PC-3 (cell line): ENCODE data around the gene ARHGAP28. TPM values are rescaled to one million over a fixed set of nuclear protein-coding genes. Genes with fewer than 3 reads are reported as not detected.

Experiments
- ATAC-seq: fragments of 200-7000 bp; cut with Tn5 transposase; 2 replicates; pipeline ENCODE4 v1.9.1; 2020; ENCODE audit warnings: mild to moderate bottlenecking, moderate library complexity
- BruUV-seq: library from RNA; stranded (reverse); fragments of 400-500 nt; replicated peaks from 2 replicates; lab custom pipeline; 2021; lab: Mats Ljungman, UMichigan
- CTCF ChIA-PET: fragments of 300-600 bp; sonication (Branson Sonifier 250); formaldehyde crosslinking; loops from one replicate; lab custom pipeline; 2022; ENCODE audit warnings: antibody characterized with exemption; lab: Charles Lee
- POLR2A ChIA-PET: fragments of 300-600 bp; sonication (Branson Sonifier 250); formaldehyde crosslinking; loops from one replicate; lab custom pipeline; 2022; ENCODE audit warnings: antibody characterized with exemption; ENCODE audit not compliant: unreplicated experiment; lab: Charles Lee
- DNase-seq: peaks from one replicate; pipeline ENCODE4 v3.0.0-alpha.2; 2015
- H2AFZ ChIP-seq: fragments of 300-600 bp; sonication (generic); 2 replicates; pipeline ENCODE4 v1.6.0; 2016; ENCODE audit warnings: antibody characterized with exemption, low read length
- H3F3A ChIP-seq: fragments of 300-600 bp; sonication (generic); one replicate; pipeline ENCODE4 v1.6.0; 2017; ENCODE audit warnings: antibody characterized with exemption, low read length, control low read depth, mild to moderate bottlenecking; ENCODE audit not compliant: unreplicated experiment
- H3K27ac ChIP-seq: fragments of 300-600 bp; sonication (generic); 2 replicates; pipeline ENCODE4 v1.5.1; 2016; ENCODE audit warnings: mild to moderate bottlenecking, low read length
- H3K27me3 ChIP-seq: fragments of 300-600 bp; sonication (generic); 2 replicates; pipeline ENCODE4 v1.6.1; 2016; ENCODE audit warnings: low read length, mixed read lengths
- H3K36me3 ChIP-seq: fragments of 300-600 bp; sonication (generic); 2 replicates; pipeline ENCODE4 v1.6.1; 2016; ENCODE audit warnings: low read depth, mixed run types, low read length, mixed read lengths
- H3K4me1 ChIP-seq: fragments of 300-600 bp; sonication (generic); 2 replicates; pipeline ENCODE4 v1.5.1; 2016; ENCODE audit warnings: low read length; ENCODE audit not compliant: insufficient read depth
- H3K4me2 ChIP-seq: fragments of 300-600 bp; sonication (generic); 2 replicates; pipeline ENCODE4 v1.6.0; 2016; ENCODE audit warnings: low read length
- H3K4me3 ChIP-seq: fragments of 300-600 bp; sonication (generic); 2 replicates; pipeline ENCODE4 v1.5.1; 2016; ENCODE audit warnings: mild to moderate bottlenecking, low read length, mixed read lengths
- H3K79me2 ChIP-seq: fragments of 300-600 bp; sonication (generic); 2 replicates; pipeline ENCODE4 v1.6.1; 2017; ENCODE audit warnings: low read length, mixed read lengths
- H3K9ac ChIP-seq: fragments of 300-600 bp; sonication (generic); 2 replicates; pipeline ENCODE4 v1.6.0; 2016; ENCODE audit warnings: mild to moderate bottlenecking, low read length
- H3K9me2 ChIP-seq: fragments of 300-600 bp; sonication (generic); replicated peaks from 2 replicates; pipeline ENCODE4 v1.6.1; 2016; ENCODE audit warnings: mixed run types, low read length, mixed read lengths
- H3K9me3 ChIP-seq: fragments of 300-600 bp; sonication (generic); 2 replicates; pipeline ENCODE4 v1.6.1; 2016; ENCODE audit warnings: low read length, mixed read lengths
- H4K20me1 ChIP-seq: fragments of 300-600 bp; sonication (generic); 2 replicates; pipeline ENCODE4 v1.6.1; 2016; ENCODE audit warnings: low read length, mixed read lengths
- CTCF ChIP-seq: fragments of 300-600 bp; sonication (generic); conservative IDR thresholded peaks from 2 replicates; pipeline ENCODE4 v1.5.1; 2017; ENCODE audit warnings: antibody characterized with exemption, low read depth, mild to moderate bottlenecking, low read length
- EZH2 ChIP-seq: fragments of 300-600 bp; sonication (generic); IDR thresholded peaks from one replicate; pipeline ENCODE4 v1.6.1; 2017; ENCODE audit warnings: antibody characterized with exemption, mild to moderate bottlenecking, low read length; ENCODE audit not compliant: unreplicated experiment
- EZH2phosphoT487 ChIP-seq: fragments of 300-600 bp; sonication (generic); IDR thresholded peaks from 2 replicates; pipeline ENCODE4 v1.6.1; 2018; ENCODE audit warnings: mild to moderate bottlenecking, antibody characterized with exemption, low read length, borderline replicate concordance
- intact Hi-C: fragments of 100-400 bp; cut with micrococcal nuclease; formaldehyde crosslinking; loops from 2 replicates; pipeline ENCODE4 v1.9.0; 2023
- total RNA-seq: library from RNA; depleted of rRNA; stranded (reverse); fragments of >200 nt; gene quantifications from 2 replicates; pipeline ENCODE4 v1.2.3, GENCODE V29; 2014

Gene ARHGAP28
- total RNA-seq, 1 experiment from 2014 or later: 10.0 TPM

DNA sequence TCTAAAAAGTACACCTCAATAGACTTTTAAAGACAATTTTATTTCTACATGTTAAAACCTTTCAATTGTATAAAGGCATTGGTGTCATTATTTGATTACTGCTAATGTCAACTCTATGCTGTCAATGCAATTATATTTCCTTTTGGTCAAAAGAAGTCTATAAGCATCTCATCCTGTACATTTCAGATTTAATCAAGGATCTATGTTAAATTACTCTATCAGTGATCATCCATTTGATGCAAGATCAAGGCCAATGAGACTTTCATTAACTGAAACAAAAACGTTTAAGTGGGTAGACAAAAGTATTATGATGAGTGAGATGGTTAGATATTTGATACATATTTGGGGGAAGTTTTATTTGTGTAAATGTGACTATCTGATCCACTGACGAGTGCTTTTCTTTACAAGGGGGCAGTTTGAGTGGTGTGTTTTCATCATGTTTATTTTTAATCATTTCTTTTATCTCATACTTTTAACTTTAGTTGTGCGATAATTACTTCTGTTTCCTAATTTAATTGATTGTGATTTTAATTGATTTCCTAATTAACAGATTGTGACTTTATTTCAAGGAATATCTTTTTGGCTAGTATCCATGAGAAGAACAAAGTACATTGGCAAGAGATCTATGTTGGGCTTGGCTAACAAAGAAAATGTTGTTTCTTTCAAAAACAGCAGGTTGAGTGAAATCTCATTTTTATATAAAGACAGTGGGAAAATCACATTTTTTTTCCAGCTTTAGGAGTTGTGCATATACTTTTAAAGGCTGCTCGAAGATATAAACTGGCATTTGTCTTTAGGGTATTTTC, 1.1 kb downstream of the ARHGAP28 start:
- H3F3A ChIP-seq: no peaks in the 10 kb centered on the region
- H4K20me1 ChIP-seq: no peaks in the 10 kb centered on the region
- H3K4me3 ChIP-seq: peak overlapping the region; percentile 67
- no peaks in the 10 kb centered on the region for H3K36me3 ChIP-seq
- H3K9ac ChIP-seq: peak overlapping the region; percentile 67
- TF ChIP-seq CTCF (no peak), EZH2phosphoT487 (no peak), EZH2 (no peak)
- H3K4me2 ChIP-seq: peak overlapping the region; percentile 78
- no peaks in the 10 kb centered on the region for H3K9me2 ChIP-seq
- CTCF ChIA-PET: interaction anchor here (0.7 to 1.0 kb wide), 2 partner anchors 11 to 187 kb away, joined by 3 read pairs; no protein-coding TSS in a partner anchor
- H3K4me1 ChIP-seq: peaks cover 42% of the 10 kb centered on the region
- 0 out of 2 replicates have a peak overlapping the region, but pooled peaks have one; percentile 84 for H2AFZ ChIP-seq
- ATAC-seq: no peak
- H3K79me2 ChIP-seq: no peaks in the 10 kb centered on the region
- BruUV-seq: TSS peak; percentile 52
- no peaks in the 10 kb centered on the region for H3K27me3 ChIP-seq
- H3K9me3 ChIP-seq: no peaks in the 10 kb centered on the region
- POLR2A ChIA-PET: no interaction called here
- peak overlapping the region; percentile 55 for H3K27ac ChIP-seq
- peak; percentile 19 for DNase-seq
- intact Hi-C loops: loop anchor here (2.0 to 10.0 kb wide), 5 partner anchors 77 to 1434 kb away; partner anchors contain the start of gene TMEM200C

DNA sequence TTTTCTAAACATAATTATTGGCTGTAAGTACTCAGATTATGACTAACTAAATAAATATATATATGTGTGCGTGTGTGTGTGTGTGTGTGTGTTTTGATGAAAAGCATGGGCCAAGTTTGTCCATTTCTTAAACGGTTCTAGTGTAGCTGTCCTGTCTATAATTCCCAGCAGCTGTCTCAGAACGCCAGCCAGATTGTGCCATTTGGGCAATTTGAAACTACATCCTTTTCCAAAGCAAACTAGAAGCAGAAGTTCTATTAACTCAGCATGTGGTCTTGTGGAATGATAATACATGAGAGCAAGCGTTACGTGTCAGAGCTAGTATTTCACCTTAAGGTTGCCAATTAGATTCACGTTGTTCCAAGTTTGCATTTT, 1.7 kb downstream of the ARHGAP28 start:
- H3K9me3 ChIP-seq: no peaks in the 10 kb centered on the region
- peak overlapping the region; percentile 55 for H3K27ac ChIP-seq
- peak overlapping the region; percentile 67 for H3K4me3 ChIP-seq
- H3K9me2 ChIP-seq: no peaks in the 10 kb centered on the region
- ChIA-PET CTCF (interaction anchor here (0.6 to 1.0 kb wide), 4 partner anchors 10 to 189 kb away, joined by 3 read pairs; no protein-coding TSS in a partner anchor), POLR2A (interaction anchor here (0.6 kb wide), 1 partner anchor 77 kb away, joined by 4 read pairs; no protein-coding TSS in a partner anchor)
- TF ChIP-seq CTCF (no peak), EZH2 (no peak), EZH2phosphoT487 (no peak)
- ATAC-seq: peak; percentile 40
- H4K20me1 ChIP-seq: no peaks in the 10 kb centered on the region
- H3K9ac ChIP-seq: peak overlapping the region; percentile 11; the same call in 1 of the 2 replicates
- no peaks in the 10 kb centered on the region for H3K36me3 ChIP-seq
- peak overlapping the region; percentile 78 for H3K4me2 ChIP-seq
- H3K79me2 ChIP-seq: no peaks in the 10 kb centered on the region
- DNase-seq: peak; percentile 84
- no TSS peak for BruUV-seq
- no peaks in the 10 kb centered on the region for H3K27me3 ChIP-seq
- intact Hi-C loops: loop anchor here (2.0 to 10.0 kb wide), 5 partner anchors 76 to 1434 kb away; partner anchors contain the start of gene TMEM200C
- no peaks in the 10 kb centered on the region for H3F3A ChIP-seq
- H3K4me1 ChIP-seq: peaks cover 42% of the 10 kb centered on the region
- H2AFZ ChIP-seq: peak overlapping the region; percentile 27

GRCh38 chr18:6732952-6733351, 3.4 kb downstream of the ARHGAP28 start:
- no peaks in the 10 kb centered on the region for H3K9me3 ChIP-seq
- H3K4me3 ChIP-seq: no peak overlapping the region
- no peaks in the 10 kb centered on the region for H3K9me2 ChIP-seq
- H3K27me3 ChIP-seq: no peaks in the 10 kb centered on the region
- TF ChIP-seq EZH2 (no peak), CTCF (peak; percentile 48; the same call in 1 of the 2 replicates), EZH2phosphoT487 (no peak)
- POLR2A ChIA-PET: no interaction called here
- no peaks in the 10 kb centered on the region for H3K79me2 ChIP-seq
- no peaks in the 10 kb centered on the region for H4K20me1 ChIP-seq
- no peak for ATAC-seq
- H3K27ac ChIP-seq: no peak overlapping the region
- no peak overlapping the region for H3K4me2 ChIP-seq
- intact Hi-C loops: loop anchor here (5.0 to 10.0 kb wide), 2 partner anchors 74 to 838 kb away; partner anchors contain the start of gene TMEM200C
- no peaks in the 10 kb centered on the region for H3K36me3 ChIP-seq
- no peak overlapping the region for H3K9ac ChIP-seq
- H3K4me1 ChIP-seq: peaks cover 48% of the 10 kb centered on the region
- H3F3A ChIP-seq: no peaks in the 10 kb centered on the region
- CTCF ChIA-PET: interaction anchor here (0.6 kb wide), 1 partner anchor 104 kb away, joined by 3 read pairs; no protein-coding TSS in a partner anchor
- H2AFZ ChIP-seq: no peak overlapping the region
- no TSS peak for BruUV-seq
- peak; percentile 34 for DNase-seq
